GM12864 (cell line): ENCODE results near the gene PLCB4.
"Not testable (repeated sequence)": the region's sequence is repeated elsewhere in the genome, so short reads cannot be mapped to it uniquely, and the experiment has no call there.

Source experiments
- DNase-seq: peaks from one replicate; pipeline ENCODE4 v3.0.0-alpha.2; 2011; ENCODE audit warnings: low read depth
- H3K4me3 ChIP-seq: 2 replicates; pipeline ENCODE4 v1.5.1; 2011; ENCODE audit warnings: mild to moderate bottlenecking, low read depth, low read length, control low read depth
- TF ChIP-seq, protein P1 (sequence below): IDR thresholded peaks from 2 replicates; pipeline ENCODE4 v1.5.1; 2011; ENCODE audit warnings: low read depth, mild to moderate bottlenecking, moderate library complexity, low read length, control low read depth, inconsistent platforms; ENCODE audit errors: missing control alignments

PLCB4 gene

DNA sequence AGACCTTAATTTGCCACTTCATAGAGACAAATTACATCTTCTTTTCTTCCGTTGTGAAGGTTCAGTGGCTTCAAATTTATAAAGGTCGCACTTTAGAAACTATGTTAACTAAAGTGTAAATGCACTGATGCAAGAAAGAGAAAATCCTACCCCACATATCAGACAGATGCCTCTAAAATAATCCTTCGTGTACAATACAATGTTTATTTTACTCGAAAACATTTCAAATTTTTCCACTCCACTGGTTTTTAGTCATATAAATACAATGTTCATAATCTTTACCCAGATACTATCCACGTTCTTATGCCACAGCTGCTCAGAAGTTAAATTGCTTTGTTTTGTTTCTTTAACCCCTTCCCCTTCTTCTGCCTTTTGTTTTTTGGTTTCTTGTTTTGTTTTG is 305.2 kb downstream of the PLCB4 start:
- DNase-seq, result no peak
- no peak overlapping the region for H3K4me3 ChIP-seq
- TF ChIP-seq, protein P1, sequence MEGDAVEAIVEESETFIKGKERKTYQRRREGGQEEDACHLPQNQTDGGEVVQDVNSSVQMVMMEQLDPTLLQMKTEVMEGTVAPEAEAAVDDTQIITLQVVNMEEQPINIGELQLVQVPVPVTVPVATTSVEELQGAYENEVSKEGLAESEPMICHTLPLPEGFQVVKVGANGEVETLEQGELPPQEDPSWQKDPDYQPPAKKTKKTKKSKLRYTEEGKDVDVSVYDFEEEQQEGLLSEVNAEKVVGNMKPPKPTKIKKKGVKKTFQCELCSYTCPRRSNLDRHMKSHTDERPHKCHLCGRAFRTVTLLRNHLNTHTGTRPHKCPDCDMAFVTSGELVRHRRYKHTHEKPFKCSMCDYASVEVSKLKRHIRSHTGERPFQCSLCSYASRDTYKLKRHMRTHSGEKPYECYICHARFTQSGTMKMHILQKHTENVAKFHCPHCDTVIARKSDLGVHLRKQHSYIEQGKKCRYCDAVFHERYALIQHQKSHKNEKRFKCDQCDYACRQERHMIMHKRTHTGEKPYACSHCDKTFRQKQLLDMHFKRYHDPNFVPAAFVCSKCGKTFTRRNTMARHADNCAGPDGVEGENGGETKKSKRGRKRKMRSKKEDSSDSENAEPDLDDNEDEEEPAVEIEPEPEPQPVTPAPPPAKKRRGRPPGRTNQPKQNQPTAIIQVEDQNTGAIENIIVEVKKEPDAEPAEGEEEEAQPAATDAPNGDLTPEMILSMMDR, result no peak

DNA sequence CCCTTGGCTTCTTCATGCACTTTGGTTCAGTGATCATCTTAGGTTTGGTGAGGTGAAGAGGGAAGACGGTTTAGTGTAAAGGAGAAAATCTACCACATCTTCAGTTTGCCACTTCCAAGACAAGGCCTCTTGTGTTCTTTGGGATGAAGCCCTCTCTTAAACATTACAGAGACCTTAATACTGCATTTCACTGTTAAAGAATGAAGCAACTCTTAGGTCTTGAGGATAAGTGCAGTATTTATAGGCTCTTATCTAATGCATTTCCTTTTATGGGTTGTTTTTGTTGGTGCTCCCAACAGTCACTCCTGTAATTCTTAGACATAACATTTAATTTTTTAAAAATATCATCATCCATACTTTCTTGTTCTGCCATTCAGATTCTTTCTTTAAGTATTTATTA is 305.6 kb downstream of the PLCB4 start:
- TF ChIP-seq, protein P1, result no peak
- no peak overlapping the region for H3K4me3 ChIP-seq
- DNase-seq, result no peak

DNA sequence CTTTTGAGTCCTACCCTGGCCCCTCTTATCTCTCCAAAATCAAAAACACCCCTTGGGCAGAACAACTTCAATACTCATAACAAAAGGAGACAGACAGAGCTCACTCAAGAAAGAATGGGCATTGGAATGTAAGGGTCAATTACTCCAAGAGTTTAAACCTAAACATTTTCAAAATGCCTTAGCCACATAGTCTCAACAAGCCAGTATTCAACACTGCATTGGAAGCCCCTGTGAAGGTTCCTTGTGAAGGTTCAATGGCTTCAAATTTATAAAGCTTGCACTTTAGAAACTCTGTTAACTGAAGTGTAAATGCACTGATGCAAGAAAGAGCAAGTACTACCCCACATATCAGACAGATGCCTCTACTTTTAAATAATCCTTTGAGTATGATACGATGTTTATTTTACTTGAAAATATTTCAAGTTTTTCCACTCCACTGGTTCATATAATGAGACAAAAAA is 306.4 kb downstream of the PLCB4 start:
- TF ChIP-seq, protein P1, result no peak
- DNase-seq, result no peak
- no peak overlapping the region for H3K4me3 ChIP-seq

DNA sequence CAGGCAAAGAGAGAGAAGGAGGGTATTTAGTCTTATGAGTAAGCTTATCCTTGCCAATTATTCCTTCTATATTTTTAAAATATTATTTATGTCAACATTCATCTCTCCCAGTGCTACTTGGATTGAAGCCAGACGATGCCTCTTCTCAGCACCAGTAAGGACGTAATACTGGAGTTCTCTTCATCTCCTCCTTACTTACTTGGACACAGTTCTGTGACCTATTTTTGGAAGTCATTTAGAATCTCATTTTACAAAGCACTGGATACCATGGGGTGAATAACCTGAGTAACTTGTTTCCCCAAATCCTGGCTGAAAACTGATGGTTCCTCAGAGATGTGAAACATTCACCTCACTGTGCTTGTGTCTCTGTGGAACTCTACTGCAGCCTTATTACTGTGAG is 308.1 kb downstream of the PLCB4 start:
- DNase-seq, result no peak
- no peak overlapping the region for H3K4me3 ChIP-seq
- TF ChIP-seq, protein P1, result no peak

DNA sequence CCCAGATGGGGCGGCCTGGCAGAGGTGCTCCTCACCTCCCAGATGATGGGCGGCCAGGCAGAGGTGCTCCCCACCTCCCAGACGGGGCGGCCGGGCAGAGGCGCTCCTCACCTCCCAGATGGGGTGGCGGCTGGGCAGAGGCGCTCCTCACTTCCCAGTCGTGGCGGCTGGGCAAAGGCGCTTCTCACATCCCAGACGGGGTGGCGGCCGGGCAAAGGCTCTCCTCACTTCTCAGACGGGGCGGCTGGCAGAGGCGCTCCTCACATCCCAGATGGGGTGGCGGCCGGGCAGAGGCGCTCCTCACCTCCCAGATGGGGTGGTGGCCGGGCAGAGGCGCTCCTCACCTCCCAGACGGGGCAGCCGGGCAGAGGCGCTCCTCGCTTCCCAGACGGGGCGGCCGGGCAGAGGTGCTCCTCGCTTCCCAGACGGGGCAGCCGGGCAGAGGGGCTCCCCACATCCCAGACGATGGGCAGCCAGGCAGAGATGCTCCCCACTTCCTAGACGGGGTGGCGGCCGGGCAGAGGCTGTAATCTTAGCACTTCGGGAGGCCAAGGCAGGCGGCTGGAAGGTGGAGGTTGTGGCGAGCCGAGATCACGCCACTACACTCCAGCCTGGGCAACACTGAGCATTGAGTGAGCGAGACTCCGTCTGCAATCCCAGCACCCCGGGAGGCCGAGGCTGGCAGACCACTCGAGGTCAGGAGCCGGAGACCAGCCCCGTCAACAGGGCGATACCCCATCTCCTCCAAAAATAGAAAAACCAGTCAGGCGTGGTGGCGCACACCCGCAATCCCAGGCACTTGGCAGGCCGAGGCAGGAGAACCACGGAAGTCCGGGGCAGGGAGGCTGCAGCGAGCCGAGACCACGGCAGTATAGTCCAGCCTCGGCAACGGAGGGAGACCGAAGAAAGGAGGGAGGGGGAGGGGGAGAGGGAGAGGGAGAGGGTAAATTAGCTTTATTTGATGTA is 316.7 kb downstream of the PLCB4 start:
- H3K4me3 ChIP-seq, DNase-seq: not testable (repeated sequence)

DNA sequence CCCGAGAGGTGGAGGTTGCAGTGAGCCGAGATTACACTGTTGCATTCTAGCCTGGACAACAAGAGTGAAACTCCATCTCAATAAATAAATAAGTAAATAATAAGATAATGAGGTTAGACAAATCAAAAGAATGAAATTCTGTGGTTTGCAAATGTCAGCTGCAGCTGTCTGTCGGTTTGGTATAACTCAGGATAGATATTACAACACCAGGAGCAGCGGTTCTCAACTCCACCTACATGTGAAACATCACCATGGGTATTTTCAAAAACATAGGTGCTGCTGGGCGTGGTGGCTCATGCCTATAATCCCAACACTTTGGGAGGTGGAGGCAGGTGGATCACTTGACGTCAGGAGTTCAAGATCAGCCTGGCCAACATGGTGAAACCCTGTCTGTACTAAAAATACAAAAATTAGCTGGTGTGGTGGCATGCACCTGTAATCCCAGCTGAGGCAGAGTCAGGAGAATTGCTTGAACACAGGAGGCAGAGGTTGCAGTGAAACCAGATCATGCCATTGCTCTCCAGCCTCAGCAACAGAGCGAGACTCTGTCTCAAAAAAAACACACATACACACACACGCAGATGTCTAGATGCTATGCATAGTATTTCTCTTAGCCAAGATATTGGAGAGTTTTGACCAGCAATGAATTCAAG is 319.4 kb downstream of the PLCB4 start:
- no peak for DNase-seq
- no peak overlapping the region for H3K4me3 ChIP-seq
- TF ChIP-seq, protein P1, result no peak

DNA sequence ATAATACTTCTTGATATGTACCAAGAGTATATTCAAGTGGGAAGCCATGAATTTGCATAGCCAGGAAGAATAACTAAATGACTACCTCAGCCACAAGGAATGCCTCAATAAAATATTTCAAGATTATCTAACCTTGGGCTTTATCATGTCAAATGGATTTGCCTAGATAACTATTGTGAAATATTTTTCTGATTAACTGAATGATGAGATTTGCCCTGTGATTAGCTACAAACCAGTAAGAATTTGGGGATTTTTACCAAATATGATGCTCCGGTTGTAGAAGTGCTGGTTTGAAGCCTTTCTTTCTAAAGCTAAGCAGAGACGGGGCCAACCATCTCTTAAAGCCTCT is 319.9 kb downstream of the PLCB4 start:
- H3K4me3 ChIP-seq, result no peak overlapping the region
- DNase-seq, result no peak
- TF ChIP-seq, protein P1, result no peak
